Activated B cell treated with CpG ODN at 0.5 μM for 24 hours (primary cell): ENCODE measurements around the gene TSR3. TPM values are rescaled to one million over a fixed set of nuclear protein-coding genes. Genes with fewer than 3 reads are reported as not detected.

ENCODE experiments used
- ATAC-seq: fragments of 200-7000 bp; cut with Tn5 transposase; one replicate; pipeline ENCODE4 v1.10.0; 2021; ENCODE audit warnings: low read depth, mild to moderate bottlenecking, moderate library complexity
- CTCF ChIA-PET: fragments of 350-600 bp; sonication (Branson Sonifier 250); formaldehyde crosslinking; loops from one replicate; lab custom pipeline; 2021; ENCODE audit warnings: antibody characterized with exemption; lab: Charles Lee
- POLR2A ChIA-PET: fragments of 350-600 bp; sonication (Branson Sonifier 250); formaldehyde crosslinking; loops from one replicate; lab custom pipeline; 2021; ENCODE audit warnings: antibody characterized with exemption; lab: Charles Lee
- DNase-seq: peaks from one replicate; pipeline ENCODE4 v3.0.0; 2022
- H3K27ac Mint-ChIP-seq: one replicate; pipeline ENCODE4 v1.8.0; 2020; ENCODE audit warnings: mixed read lengths
- H3K27me3 Mint-ChIP-seq: one replicate; pipeline ENCODE4 v1.8.0; 2021; ENCODE audit warnings: mixed read lengths
- H3K36me3 Mint-ChIP-seq: one replicate; pipeline ENCODE4 v1.8.0; 2021; ENCODE audit warnings: low read depth, mixed read lengths
- H3K4me1 Mint-ChIP-seq: one replicate; pipeline ENCODE4 v1.8.0; 2021; ENCODE audit warnings: mixed read lengths
- H3K4me3 Mint-ChIP-seq: one replicate; pipeline ENCODE4 v1.8.0; 2020; ENCODE audit warnings: mild to moderate bottlenecking, mixed read lengths
- H3K9me3 Mint-ChIP-seq: one replicate; pipeline ENCODE4 v1.8.0; 2020; ENCODE audit warnings: mixed read lengths
- CTCF ChIP-seq: fragments of 200-600 bp; IDR thresholded peaks from one replicate; pipeline ENCODE4 v1.8.0; 2022; ENCODE audit warnings: antibody characterized with exemption, mild to moderate bottlenecking
- intact Hi-C: fragments of 100-400 bp; cut with micrococcal nuclease; formaldehyde crosslinking; loops from one replicate; pipeline ENCODE4 v1.15.1; 2024
- total RNA-seq: library from RNA; stranded (reverse); gene quantifications from 2 replicates; pipeline ENCODE4 v1.2.3, GENCODE V29; 2022

The TSR3 gene
- total RNA-seq, 1 donor from 2014 or later = 45.3 TPM

DNA sequence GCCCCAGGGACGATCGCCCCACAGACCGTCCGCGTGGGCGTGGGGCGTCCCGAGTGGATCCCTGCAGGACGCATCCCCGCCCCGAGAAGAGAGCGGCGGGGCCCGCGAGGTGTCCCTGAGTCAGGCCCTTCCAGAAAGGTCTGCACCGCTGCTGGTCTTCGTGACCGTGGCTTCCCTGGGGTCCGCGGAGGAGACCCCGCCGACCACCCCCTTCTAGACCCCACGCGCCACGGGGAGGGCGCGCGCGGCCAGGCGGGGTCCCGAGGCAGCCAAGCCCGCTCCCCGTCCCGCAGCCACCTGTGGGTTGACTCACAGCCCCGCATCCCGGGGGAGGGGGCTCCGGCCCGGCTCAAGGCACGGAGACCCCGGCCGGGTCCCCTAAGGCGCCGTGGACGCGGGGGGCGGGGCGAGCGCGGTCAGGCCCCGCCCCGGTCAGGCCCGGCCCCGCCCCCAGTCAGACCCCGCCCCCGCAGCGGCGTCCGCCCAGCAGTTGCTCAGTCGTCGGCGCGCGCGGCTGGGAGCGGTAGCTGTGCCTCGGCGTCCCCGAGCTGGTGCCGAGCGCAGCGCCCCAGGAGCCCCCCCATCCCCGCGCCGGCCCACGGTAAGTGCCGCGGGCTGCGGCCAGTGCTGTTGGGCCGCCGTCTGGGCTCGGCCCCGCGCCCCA, 18.4 kb downstream of the TSR3 start, which contains the start of gene BAIAP3:
TSS of gene BAIAP3 (plus strand) at position 497 of the 664 bp plus-strand sequence. CDS start 4,905 bp downstream, outside the sequence.
- POLR2A ChIA-PET = interaction anchor here (2.4 to 3.9 kb wide), 2 partner anchors 9 to 23 kb away, joined by 17 to 26 read pairs; partner anchors contain the start of gene UBE2I
- intact Hi-C loops = loop anchor here (1.0 kb wide), 1 partner anchor 10 kb away; no protein-coding TSS in a partner anchor

DNA sequence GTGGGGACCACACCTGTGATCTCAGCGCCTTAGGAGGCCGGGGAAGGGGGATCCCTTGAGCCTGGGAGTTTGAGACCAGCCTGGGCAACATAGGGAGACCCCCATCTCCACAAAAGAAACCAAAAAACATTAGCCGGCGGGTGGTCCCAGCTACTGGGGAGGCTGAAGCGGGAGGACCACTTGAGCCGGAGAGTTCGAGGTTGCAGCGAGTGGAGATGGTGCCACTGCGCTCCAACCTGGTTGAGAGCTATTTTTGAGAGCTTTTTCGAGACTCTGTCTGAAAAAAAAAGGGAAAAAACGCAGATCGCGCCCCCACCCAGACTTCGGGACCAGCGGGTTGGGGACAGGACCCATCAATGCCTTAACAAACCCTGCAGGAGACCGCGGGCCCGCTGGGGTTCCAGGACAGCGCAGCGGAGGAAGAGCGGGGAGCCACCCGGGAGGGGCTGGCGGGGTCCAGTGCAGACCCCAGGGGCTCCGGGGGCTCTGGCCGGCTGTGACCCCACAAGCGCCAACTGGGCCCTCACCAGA, 19.0 kb downstream of the TSR3 start:
- POLR2A ChIA-PET = interaction anchor here (1.1 to 3.9 kb wide), 4 partner anchors 10 to 88 kb away, joined by 3 to 26 read pairs (median 10); partner anchors contain the start of genes UBE2I and UQCC4
- no peak for ATAC-seq
- H3K4me3 Mint-ChIP-seq = peak overlapping the region; percentile 78

More for the DNA sequence above, 18.4 kb downstream of the TSR3 start, which contains the start of gene BAIAP3:
- ATAC-seq (peak; percentile 64), DNase-seq (peak; percentile 53)
- TF ChIP-seq CTCF = no peak
- Mint-ChIP-seq H3K4me1 (peaks cover 36% of the 10 kb centered on the region), H3K27ac (peak within 1 kb of the TSS; percentile 41), H3K9me3 (no peaks in the 10 kb centered on the region), H3K27me3 (peaks cover 7% of the 10 kb centered on the region), H3K36me3 (no peaks in the 10 kb centered on the region), H3K4me3 (peak within 1 kb of the TSS; percentile 78)
- CTCF ChIA-PET = no interaction called here

GRCh38 chr16:1331712-1332617, 19.7 kb downstream of the TSR3 start:
- Mint-ChIP-seq H3K9me3 (no peaks in the 10 kb centered on the region), H3K4me3 (peak overlapping the region; percentile 78), H3K4me1 (peaks cover 36% of the 10 kb centered on the region), H3K27me3 (peaks cover 7% of the 10 kb centered on the region), H3K27ac (peak overlapping the region; percentile 86), H3K36me3 (no peaks in the 10 kb centered on the region)
- peak; percentile 59 for DNase-seq
- POLR2A ChIA-PET = interaction anchor here (1.1 to 3.9 kb wide), 4 partner anchors 9 to 89 kb away, joined by 3 to 26 read pairs (median 10); partner anchors contain the start of genes UBE2I and UQCC4
- peak; percentile 64 for ATAC-seq
- no peak for TF ChIP-seq CTCF
- CTCF ChIA-PET = interaction anchor here (1.1 to 1.2 kb wide), 2 partner anchors 21 to 36 kb away, joined by 4 read pairs; no protein-coding TSS in a partner anchor
- intact Hi-C loops = loop anchor here (1.0 kb wide), 1 partner anchor 23 kb away; the partner anchor contains the start of gene UBE2I

More for the DNA sequence above, 19.0 kb downstream of the TSR3 start:
- CTCF ChIA-PET = no interaction called here
- no peaks in the 10 kb centered on the region for H3K36me3 Mint-ChIP-seq
- intact Hi-C loops = loop anchor here (1.0 kb wide), 2 partner anchors 11 to 23 kb away; partner anchors contain the start of gene UBE2I
- peak overlapping the region; percentile 41 for H3K27ac Mint-ChIP-seq
- H3K9me3 Mint-ChIP-seq = no peaks in the 10 kb centered on the region
- TF ChIP-seq CTCF = no peak
- no peak for DNase-seq
- peaks cover 36% of the 10 kb centered on the region for H3K4me1 Mint-ChIP-seq
- peaks cover 7% of the 10 kb centered on the region for H3K27me3 Mint-ChIP-seq

DNA sequence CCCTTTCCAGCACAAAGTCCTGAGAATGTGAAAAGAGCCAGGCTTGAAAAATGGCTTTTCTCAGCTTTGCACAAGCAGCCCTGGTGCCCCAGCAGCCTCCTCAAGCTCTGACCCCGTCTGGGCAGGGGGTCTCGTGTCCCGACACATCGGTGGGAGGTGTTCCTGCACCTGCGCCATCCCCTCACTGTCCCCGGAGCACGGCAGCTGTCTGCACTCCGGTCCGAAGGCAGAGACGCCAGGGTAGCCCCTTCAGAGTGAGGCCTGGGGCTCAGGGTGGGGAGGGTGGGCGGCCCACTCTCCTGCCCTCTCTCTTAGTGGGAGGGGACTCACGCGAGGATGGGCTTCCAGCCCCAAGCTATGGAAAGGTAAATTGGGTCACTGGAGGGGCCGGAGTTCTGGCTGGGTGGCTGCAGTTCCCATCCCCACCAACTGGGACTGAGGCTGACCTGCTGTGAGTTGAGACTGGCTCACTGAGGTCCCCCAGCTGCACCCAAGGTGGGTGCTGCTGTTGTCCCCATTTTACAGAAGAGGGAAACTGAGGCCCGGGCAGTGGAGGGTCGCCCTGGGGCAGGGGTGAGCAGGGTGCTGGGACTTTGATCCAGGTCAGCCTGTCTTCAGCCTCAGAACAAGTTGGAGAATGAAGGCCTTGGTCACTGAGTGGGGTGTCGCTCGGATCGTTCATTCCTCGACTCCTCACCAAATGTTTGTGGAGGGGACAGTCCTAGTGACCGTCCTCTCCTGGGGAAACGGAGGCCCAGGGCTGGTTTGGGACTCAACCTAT, 20.6 kb downstream of the TSR3 start:
- peaks cover 7% of the 10 kb centered on the region for H3K27me3 Mint-ChIP-seq
- CTCF ChIA-PET = interaction anchor here (1.1 to 1.2 kb wide), 2 partner anchors 20 to 35 kb away, joined by 4 read pairs; no protein-coding TSS in a partner anchor
- intact Hi-C loops = no loop called here
- no peak for TF ChIP-seq CTCF
- POLR2A ChIA-PET = interaction anchor here (1.1 to 3.9 kb wide), 3 partner anchors 12 to 89 kb away, joined by 4 to 26 read pairs (median 17); partner anchors contain the start of genes UBE2I and UQCC4
- peak overlapping the region; percentile 78 for H3K4me3 Mint-ChIP-seq
- H3K9me3 Mint-ChIP-seq = no peaks in the 10 kb centered on the region
- ATAC-seq = no peak
- no peak for DNase-seq
- peaks cover 4% of the 10 kb centered on the region for H3K36me3 Mint-ChIP-seq
- peaks cover 33% of the 10 kb centered on the region for H3K4me1 Mint-ChIP-seq
- peak overlapping the region; percentile 86 for H3K27ac Mint-ChIP-seq
